Hematopoietic multipotent progenitor cell treated with erythropoietin and hydrocortisone succinate and interleukin-3 and kit ligand, for 15 days (in vitro differentiated cells): ENCODE data around the gene PRKCB.
"Not testable (repeated sequence)": the region's sequence is repeated elsewhere in the genome, so short reads cannot be mapped to it uniquely, and the experiment has no call there.

Source experiments
- DNase-seq: peaks from one replicate; pipeline ENCODE4 v3.0.0-alpha.2; 2015; ENCODE audit warnings: low spot score

The PRKCB gene

GRCh38 chr16:24178496-24178895 lies 342.7 kb downstream of the PRKCB start:
- no peak for DNase-seq

GRCh38 chr16:24180451-24180850 lies 344.7 kb downstream of the PRKCB start:
- DNase-seq = no peak

- DNase-seq = no peak
Observed at GRCh38 chr16:24188021-24188542, 352.3 kb downstream of the PRKCB start.

- no peak for DNase-seq
Observed at GRCh38 chr16:24188751-24189318, 353.1 kb downstream of the PRKCB start.

GRCh38 chr16:24189941-24190340 lies 354.2 kb downstream of the PRKCB start:
- DNase-seq = no peak

GRCh38 chr16:24191876-24192402 lies 356.2 kb downstream of the PRKCB start:
- DNase-seq = no peak

- no peak for DNase-seq
Observed at GRCh38 chr16:24195221-24195620, 359.4 kb downstream of the PRKCB start.

GRCh38 chr16:24198807-24199533 lies 363.2 kb downstream of the PRKCB start:
- no peak for DNase-seq

GRCh38 chr16:24203675-24204074 lies 367.9 kb downstream of the PRKCB start:
- no peak for DNase-seq

- DNase-seq = no peak
Observed at GRCh38 chr16:24204150-24204665, 368.4 kb downstream of the PRKCB start.

- no peak for DNase-seq
Observed at GRCh38 chr16:24206926-24207325, 371.1 kb downstream of the PRKCB start.

GRCh38 chr16:24208710-24209109 lies 372.9 kb downstream of the PRKCB start:
- DNase-seq = no peak

GRCh38 chr16:24214992-24215391 lies 379.2 kb downstream of the PRKCB start:
- DNase-seq = no peak

GRCh38 chr16:24216961-24217360 lies 381.2 kb downstream of the PRKCB start:
- no peak for DNase-seq

- peak; percentile 43 for DNase-seq
Observed at GRCh38 chr16:24217461-24217860, 381.7 kb downstream of the PRKCB start.

GRCh38 chr16:24218299-24218698 lies 382.5 kb downstream of the PRKCB start:
- DNase-seq = no peak

GRCh38 chr16:24221219-24221618 lies 385.4 kb downstream of the PRKCB start:
- no peak for DNase-seq

- no peak for DNase-seq
Observed at GRCh38 chr16:24228514-24228913, 392.7 kb downstream of the PRKCB start.

- no peak for DNase-seq
Observed at GRCh38 chr16:24232936-24233335, 397.2 kb downstream of the PRKCB start.

GRCh38 chr16:24234737-24235136 lies 399.0 kb downstream of the PRKCB start:
- DNase-seq = no peak

- no peak for DNase-seq
Observed at GRCh38 chr16:24235806-24236205, 400.0 kb downstream of the PRKCB start.

GRCh38 chr16:24238846-24239245 lies 403.1 kb downstream of the PRKCB start:
- not testable (repeated sequence) for DNase-seq

GRCh38 chr16:24246911-24247607 lies 411.3 kb downstream of the PRKCB start:
- no peak for DNase-seq
